Endothelial cell of umbilical vein (primary cell): ENCODE data around the gene FAAH. TPM values are rescaled to one million over a fixed set of nuclear protein-coding genes. Genes with fewer than 3 reads are reported as not detected.

Experiments used
- BruUV-seq: library from RNA; stranded (reverse); fragments of 400-500 nt; replicated peaks from 2 replicates; lab custom pipeline; 2021; lab: Mats Ljungman, UMichigan
- CTCF ChIA-PET: fragments of 300-600, 350-600 bp; sonication (Branson Sonifier 250); formaldehyde crosslinking; loops from one replicate; lab custom pipeline; 2021; ENCODE audit warnings: antibody characterized with exemption, inconsistent platforms; lab: Charles Lee
- POLR2A ChIA-PET: fragments of 300-600, 350-600 bp; sonication (Branson Sonifier 250); formaldehyde crosslinking; loops from one replicate; lab custom pipeline; 2021; ENCODE audit warnings: antibody characterized with exemption, inconsistent platforms; lab: Charles Lee
- DNase-seq: peaks from one replicate; pipeline ENCODE4 v3.0.0-alpha.2; 2011; ENCODE audit warnings: low read depth, low spot score
- FAIRE-seq: peaks from 2 replicates; lab custom pipeline; 2011; peaks lifted over from hg19 to GRCh38; lab: Jason Lieb, UNC
- H2AFZ ChIP-seq: 2 replicates; pipeline ENCODE4 v1.6.0; 2012; ENCODE audit warnings: low read depth, low read length, control low read depth, inconsistent platforms
- H3K27ac ChIP-seq: 2 replicates; pipeline ENCODE4 v1.5.1; 2011; ENCODE audit warnings: low read depth, mild to moderate bottlenecking, control low read depth, low read length, moderate library complexity; ENCODE audit not compliant: insufficient read depth
- H3K27me3 ChIP-seq, 2 experiments: 2 replicates each; pipeline versions ENCODE4 v1.6.0 to v1.6.1; 2011; ENCODE audit warnings: low read length in 2 of 2, mixed read lengths in 1 of 2; ENCODE audit not compliant: control insufficient read depth in 2 of 2, insufficient read depth in 2 of 2
- H3K36me3 ChIP-seq, 2 experiments: 2 replicates in 1 of 2; 3 replicates in 1 of 2; pipeline ENCODE4 v1.5.1; 2011; ENCODE audit warnings: low read length in 2 of 2, mild to moderate bottlenecking in 1 of 2, moderate library complexity in 1 of 2; ENCODE audit not compliant: control insufficient read depth in 2 of 2, insufficient read depth in 2 of 2; ENCODE audit errors: extremely low read depth in 1 of 2
- H3K4me1 ChIP-seq: 3 replicates; pipeline ENCODE4 v1.5.1; 2011; ENCODE audit warnings: mild to moderate bottlenecking, low read length; ENCODE audit not compliant: control insufficient read depth, insufficient read depth; ENCODE audit errors: extremely low read depth
- H3K4me2 ChIP-seq: 2 replicates; pipeline ENCODE4 v1.6.1; 2011; ENCODE audit warnings: low read length, control low read depth, mixed read lengths; ENCODE audit not compliant: insufficient read depth
- H3K4me3 ChIP-seq, 3 experiments: fragments of 200-600 bp in 1 of 3; sonication (generic), shearing (Covaris generic) in 1 of 3; replicated peaks in 1 of 3; 2 replicates each; pipeline ENCODE4 v1.5.1; 2011 to 2016; ENCODE audit warnings: control low read depth in 3 of 3, low read length in 3 of 3, mild to moderate bottlenecking in 2 of 3, inconsistent platforms in 1 of 3, low read depth in 1 of 3, moderate library complexity in 1 of 3; ENCODE audit not compliant: insufficient read depth in 1 of 3
- H3K79me2 ChIP-seq: 2 replicates; pipeline ENCODE4 v1.6.0; 2012; ENCODE audit warnings: low read length, inconsistent platforms; ENCODE audit not compliant: control insufficient read depth, insufficient read depth
- H3K9ac ChIP-seq: replicated peaks from 2 replicates; pipeline ENCODE3; 2011; ENCODE audit warnings: low read length, control low read depth; ENCODE audit not compliant: insufficient read depth; ENCODE audit errors: extremely low read depth
- H3K9me1 ChIP-seq: replicated peaks from 3 replicates; pipeline ENCODE4 v1.6.0; 2011; ENCODE audit warnings: mild to moderate bottlenecking, low read length; ENCODE audit not compliant: control insufficient read depth, insufficient read depth; ENCODE audit errors: extremely low read depth
- H3K9me3 ChIP-seq: replicated peaks from 2 replicates; pipeline ENCODE4 v1.5.1; 2012; ENCODE audit warnings: low read length, inconsistent platforms; ENCODE audit not compliant: control insufficient read depth, insufficient read depth
- H4K20me1 ChIP-seq: replicated peaks from 2 replicates; pipeline ENCODE3; 2011; ENCODE audit warnings: mild to moderate bottlenecking, low read length; ENCODE audit not compliant: control insufficient read depth, insufficient read depth; ENCODE audit errors: extremely low read depth
- CTCF ChIP-seq, 2 donors: IDR thresholded peaks; 1 replicate in 1 of 2; 2 replicates in 1 of 2; pipeline ENCODE4 v1.5.1; 2011; ENCODE audit warnings: low read length in 2 of 2, mild to moderate bottlenecking in 2 of 2, moderate library complexity in 2 of 2, control low read depth in 1 of 2, inconsistent platforms in 1 of 2, low read depth in 1 of 2; ENCODE audit not compliant: insufficient read depth in 1 of 2; ENCODE audit errors: extremely low read depth in 1 of 2
- EZH2 ChIP-seq: IDR thresholded peaks from 2 replicates; pipeline ENCODE4 v1.6.1; 2012; ENCODE audit warnings: borderline replicate concordance, low read depth, mild to moderate bottlenecking, moderate library complexity, low read length, inconsistent platforms; ENCODE audit not compliant: severe bottlenecking
- FOS ChIP-seq: IDR thresholded peaks from 2 replicates; pipeline ENCODE4 v1.6.1; 2011; ENCODE audit warnings: mild to moderate bottlenecking, low read length, moderate library complexity, borderline replicate concordance; ENCODE audit not compliant: insufficient read depth
- GATA2 ChIP-seq: IDR thresholded peaks from 2 replicates; pipeline ENCODE4 v1.7.0; 2011; ENCODE audit warnings: low read depth, mild to moderate bottlenecking, moderate library complexity, mixed read lengths, low read length; ENCODE audit not compliant: insufficient read length, insufficient read depth
- JUN ChIP-seq: IDR thresholded peaks from 2 replicates; pipeline ENCODE4 v1.6.1; 2011; ENCODE audit warnings: borderline replicate concordance, low read depth; ENCODE audit not compliant: insufficient read length, insufficient read depth
- MYC ChIP-seq: IDR thresholded peaks from one replicate; pipeline ENCODE4 v1.6.1; 2011; ENCODE audit warnings: mild to moderate bottlenecking, low read depth, low read length
- POLR2A ChIP-seq: IDR thresholded peaks from 2 replicates; pipeline ENCODE4 v1.6.1; 2012; ENCODE audit warnings: low read depth, mild to moderate bottlenecking, control low read depth, low read length
- POLR2AphosphoS5 ChIP-seq: IDR thresholded peaks from 2 replicates; pipeline ENCODE4 v1.6.1; 2012; ENCODE audit warnings: low read depth, mild to moderate bottlenecking, control low read depth, low read length, moderate library complexity; ENCODE audit not compliant: insufficient read depth
- dilution Hi-C: fragments of 300-500 bp; cut with MboI; formaldehyde crosslinking; loops from one replicate; pipeline ENCODE4 v1.15.0; 2019; ENCODE audit warnings: low sequenced_read_pairs; ENCODE audit not compliant: extremely low pct_ligation_motif_present
- intact Hi-C: fragments of 100-400 bp; cut with micrococcal nuclease; formaldehyde crosslinking; loops from one replicate; pipeline ENCODE4 v1.10.0; 2022
- polyA plus RNA-seq, 4 experiments: library from polyadenylated mRNA; depleted of rRNA in 3 of 4; stranded (reverse) in 3 of 4; unstranded in 1 of 4; fragments of >200 nt; gene quantifications; 2 replicates each; pipeline versions ENCODE4 v1.2.1 to v1.2.3, GENCODE V29; 2011 to 2012; ENCODE audit warnings: missing spikeins in 1 of 4
- total RNA-seq: library from RNA; stranded (reverse); gene quantifications from 2 replicates; pipeline ENCODE4 v1.2.3, GENCODE V29; 2021
- TF ChIP-seq, protein P1 (sequence below): IDR thresholded peaks from 2 replicates; pipeline ENCODE4 v1.6.1; 2011; ENCODE audit not compliant: insufficient read depth, insufficient read length

The FAAH gene
- total and polyA plus RNA-seq, 2 donors (not counting 3 experiments of a cell fraction or from before 2014, with no cell fraction given), result 0.47 to 1.5 TPM

DNA sequence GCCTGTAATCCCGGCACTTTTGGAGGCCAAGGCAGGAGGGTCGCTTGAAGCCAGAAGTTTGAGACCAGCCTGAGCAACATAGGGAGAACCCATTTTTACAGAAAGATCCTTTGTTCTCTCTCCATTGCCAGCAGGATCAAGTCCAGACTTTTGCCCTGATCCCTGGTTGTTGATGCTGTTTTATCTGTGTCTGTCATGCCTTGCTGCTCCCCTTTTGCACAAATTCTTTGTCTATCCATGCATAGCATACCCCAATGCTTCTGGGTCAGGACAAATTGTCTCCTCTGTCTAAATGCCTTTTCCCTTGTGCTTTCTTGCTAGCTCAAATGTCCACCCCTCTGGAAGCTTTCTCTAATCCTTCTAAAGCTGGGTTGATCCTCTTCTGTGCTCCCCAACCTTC is 25.3 kb upstream of the FAAH start:
- dilution Hi-C loops, result no loop called here
- H3K79me2 ChIP-seq, result no peaks in the 10 kb centered on the region
- no peaks in the 10 kb centered on the region for H3K27me3 ChIP-seq
- FAIRE-seq (no peak), DNase-seq (no peak)
- H3K27ac ChIP-seq, result no peak overlapping the region
- no peaks in the 10 kb centered on the region for H4K20me1 ChIP-seq
- no peak overlapping the region for H3K4me2 ChIP-seq
- no peak overlapping the region for H3K9ac ChIP-seq
- TF ChIP-seq, protein P1, sequence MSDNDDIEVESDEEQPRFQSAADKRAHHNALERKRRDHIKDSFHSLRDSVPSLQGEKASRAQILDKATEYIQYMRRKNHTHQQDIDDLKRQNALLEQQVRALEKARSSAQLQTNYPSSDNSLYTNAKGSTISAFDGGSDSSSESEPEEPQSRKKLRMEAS, result no peak
- TF ChIP-seq EZH2 (no peak), POLR2AphosphoS5 (no peak), GATA2 (no peak), MYC (no peak), JUN (no peak), POLR2A (no peak), CTCF (IDR thresholded peaks at IDR 0.05; ENCODE audit: extremely low read depth in 1 of 2, insufficient read depth in 1 of 2, low read depth in 1 of 2, low read length in 2 of 2) (no peak), FOS (no peak)
- CTCF ChIA-PET, result interaction anchor here (1.3 kb wide), 1 partner anchor 157 kb away, joined by 3 read pairs; no protein-coding TSS in a partner anchor
- H3K9me1 ChIP-seq, result no peaks in the 10 kb centered on the region
- peaks cover 5 to 9% of the 10 kb centered on the region in 2 experiments for H3K36me3 ChIP-seq
- H3K9me3 ChIP-seq, result no peaks in the 10 kb centered on the region
- intact Hi-C loops, result no loop called here
- no TSS peak for BruUV-seq
- H3K4me3 ChIP-seq, result no peak overlapping the region
- POLR2A ChIA-PET, result no interaction called here
- H2AFZ ChIP-seq, result no peak overlapping the region
- H3K4me1 ChIP-seq, result no peaks in the 10 kb centered on the region
